B cell (primary cell): ENCODE results near the gene UAP1L1. TPM values are rescaled to one million over a fixed set of nuclear protein-coding genes. Genes with fewer than 3 reads are reported as not detected.

Source experiments
- ATAC-seq: fragments of 200-7000 bp; cut with Tn5 transposase; one replicate; pipeline ENCODE4 v1.10.0; 2021; ENCODE audit warnings: low read depth, mild to moderate bottlenecking, moderate number of reproducible peaks, moderate library complexity
- CTCF ChIA-PET: fragments of 350-600 bp; sonication (Branson Sonifier 250); formaldehyde crosslinking; loops from one replicate; lab custom pipeline; 2021; ENCODE audit warnings: antibody characterized with exemption, inconsistent platforms; lab: Charles Lee
- POLR2A ChIA-PET: fragments of 350-600 bp; sonication (Branson Sonifier 250); formaldehyde crosslinking; loops from one replicate; lab custom pipeline; 2021; ENCODE audit warnings: antibody characterized with exemption; lab: Charles Lee
- DNase-seq: peaks from one replicate; pipeline ENCODE4 v3.0.0; 2013
- H2AFZ ChIP-seq: 2 replicates; pipeline ENCODE4 v1.6.1; 2012; ENCODE audit warnings: mild to moderate bottlenecking, low read depth, low read length; ENCODE audit not compliant: insufficient read depth, poor library complexity, severe bottlenecking
- H3K27ac ChIP-seq, 2 donors: 1 replicate in 1 of 2; 2 replicates in 1 of 2; pipeline ENCODE4 v1.5.1; 2012 to 2013; ENCODE audit warnings: low read length in 2 of 2, mild to moderate bottlenecking in 2 of 2, moderate library complexity in 1 of 2
- H3K27me3 ChIP-seq, 4 experiments: fragments of 200-600 bp in 1 of 4; sonication (generic) in 1 of 4; replicated peaks in 1 of 4; 1 replicate in 2 of 4; 2 replicates in 2 of 4; pipeline versions ENCODE4 v1.6.1 to v1.7.0; 2013 to 2016; ENCODE audit warnings: low read length in 3 of 4, mild to moderate bottlenecking in 2 of 4, mixed read lengths in 1 of 4, moderate library complexity in 1 of 4; ENCODE audit not compliant: insufficient read depth in 4 of 4, control insufficient read depth in 3 of 4; ENCODE audit errors: control extremely low read depth in 1 of 4
- H3K36me3 ChIP-seq, 2 experiments: replicated peaks in 1 of 2; 1 replicate in 1 of 2; 2 replicates in 1 of 2; pipeline versions ENCODE4 v1.6.1 to v1.7.1; 2013; ENCODE audit warnings: low read length in 1 of 2; ENCODE audit not compliant: insufficient read depth in 2 of 2, control insufficient read depth in 1 of 2; ENCODE audit errors: control extremely low read depth in 1 of 2, extremely low read depth in 1 of 2
- H3K4me1 ChIP-seq, 2 donors: fragments of 200-600 bp in 1 of 2; sonication (generic) in 1 of 2; 1 replicate in 1 of 2; 2 replicates in 1 of 2; pipeline versions ENCODE4 v1.5.1 to v1.6.1; 2013 to 2017; ENCODE audit warnings: low read length in 2 of 2; ENCODE audit not compliant: control insufficient read depth in 2 of 2, insufficient read depth in 2 of 2
- H3K4me2 ChIP-seq: replicated peaks from 2 replicates; pipeline ENCODE3; 2012; ENCODE audit warnings: mild to moderate bottlenecking, low read depth, low read length; ENCODE audit not compliant: poor library complexity, severe bottlenecking
- H3K4me3 ChIP-seq, 5 experiments: fragments of 200-600 bp in 1 of 5; sonication (generic) in 1 of 5; 1 replicate in 3 of 5; 2 replicates in 2 of 5; pipeline versions ENCODE4 v1.5.1 to v1.7.0; 2011 to 2016; ENCODE audit warnings: low read length in 4 of 5, mild to moderate bottlenecking in 4 of 5, low read depth in 2 of 5, control low read depth in 1 of 5, moderate library complexity in 1 of 5; ENCODE audit not compliant: insufficient read depth in 1 of 5; ENCODE audit errors: control extremely low read depth in 1 of 5, extremely low read depth in 1 of 5
- H3K79me2 ChIP-seq: fragments of 200-600 bp; sonication (generic); one replicate; pipeline ENCODE4 v1.6.0; 2016; ENCODE audit warnings: low read length; ENCODE audit not compliant: control insufficient read depth, insufficient read depth
- H3K9ac ChIP-seq: fragments of 200-600 bp; sonication (generic); 2 replicates; pipeline ENCODE4 v1.6.1; 2017; ENCODE audit warnings: mild to moderate bottlenecking, low read length, moderate library complexity
- H3K9me3 ChIP-seq, 3 donors: one replicate each; pipeline versions ENCODE4 v1.6.1 to v1.7.1; 2013; ENCODE audit warnings: low read length in 2 of 3; ENCODE audit not compliant: control insufficient read depth in 2 of 3, insufficient read depth in 1 of 3; ENCODE audit errors: control extremely low read depth in 1 of 3
- H4K20me1 ChIP-seq: 2 replicates; pipeline ENCODE4 v1.6.0; 2012; ENCODE audit warnings: mild to moderate bottlenecking, low read length; ENCODE audit not compliant: insufficient read depth, control insufficient read depth, poor library complexity, severe bottlenecking
- H3K27ac Mint-ChIP-seq: one replicate; pipeline ENCODE4 v1.8.0; 2021; ENCODE audit warnings: mixed read lengths
- H3K27me3 Mint-ChIP-seq: one replicate; pipeline ENCODE4 v1.8.0; 2021; ENCODE audit warnings: mixed read lengths
- H3K4me1 Mint-ChIP-seq: one replicate; pipeline ENCODE4 v1.8.0; 2021; ENCODE audit warnings: mixed read lengths
- H3K4me3 Mint-ChIP-seq: one replicate; pipeline ENCODE4 v1.8.0; 2021; ENCODE audit warnings: mixed read lengths
- H3K9me3 Mint-ChIP-seq: one replicate; pipeline ENCODE4 v1.8.0; 2022; ENCODE audit warnings: mixed read lengths; ENCODE audit not compliant: insufficient read depth
- EZH2 ChIP-seq: IDR thresholded peaks from 2 replicates; pipeline ENCODE4 v1.6.1; 2012; ENCODE audit warnings: borderline replicate concordance, low read depth, mild to moderate bottlenecking, moderate library complexity, low read length; ENCODE audit not compliant: insufficient read depth, poor library complexity, severe bottlenecking
- WGBS: methylation state at CpG from one replicate; pipeline ENCODE4 v1.1.5; 2013; ENCODE audit warnings: missing lambda C conversion rate; ENCODE audit not compliant: insufficient coverage; 5-methylcytosine and 5-hydroxymethylcytosine counted together
- intact Hi-C: fragments of 100-400 bp; cut with micrococcal nuclease; formaldehyde crosslinking; loops from one replicate; pipeline ENCODE4 v1.10.0; 2022
- polyA plus RNA-seq: library from polyadenylated mRNA; depleted of rRNA; stranded (reverse); fragments of >200 nt; gene quantifications from 2 replicates; pipeline ENCODE4 v1.2.3, GENCODE V29; 2012
- total RNA-seq, 2 donors: library from RNA; stranded (reverse); fragments of 120-200 nt in 1 of 2; gene quantifications; 1 replicate in 1 of 2; 2 replicates in 1 of 2; pipeline versions ENCODE4 v1.2.3 to v1.2.4, GENCODE V29; 2013 to 2022
- TF ChIP-seq, protein P1 (sequence below): fragments of 200-600 bp; IDR thresholded peaks from one replicate; pipeline ENCODE4 v1.8.0; 2022; ENCODE audit warnings: antibody characterized with exemption, mild to moderate bottlenecking

The UAP1L1 gene
- total and polyA plus RNA-seq, 2 donors (not counting 1 experiment from before 2014, with no cell fraction given), result 29.1 to 47.6 TPM

DNA sequence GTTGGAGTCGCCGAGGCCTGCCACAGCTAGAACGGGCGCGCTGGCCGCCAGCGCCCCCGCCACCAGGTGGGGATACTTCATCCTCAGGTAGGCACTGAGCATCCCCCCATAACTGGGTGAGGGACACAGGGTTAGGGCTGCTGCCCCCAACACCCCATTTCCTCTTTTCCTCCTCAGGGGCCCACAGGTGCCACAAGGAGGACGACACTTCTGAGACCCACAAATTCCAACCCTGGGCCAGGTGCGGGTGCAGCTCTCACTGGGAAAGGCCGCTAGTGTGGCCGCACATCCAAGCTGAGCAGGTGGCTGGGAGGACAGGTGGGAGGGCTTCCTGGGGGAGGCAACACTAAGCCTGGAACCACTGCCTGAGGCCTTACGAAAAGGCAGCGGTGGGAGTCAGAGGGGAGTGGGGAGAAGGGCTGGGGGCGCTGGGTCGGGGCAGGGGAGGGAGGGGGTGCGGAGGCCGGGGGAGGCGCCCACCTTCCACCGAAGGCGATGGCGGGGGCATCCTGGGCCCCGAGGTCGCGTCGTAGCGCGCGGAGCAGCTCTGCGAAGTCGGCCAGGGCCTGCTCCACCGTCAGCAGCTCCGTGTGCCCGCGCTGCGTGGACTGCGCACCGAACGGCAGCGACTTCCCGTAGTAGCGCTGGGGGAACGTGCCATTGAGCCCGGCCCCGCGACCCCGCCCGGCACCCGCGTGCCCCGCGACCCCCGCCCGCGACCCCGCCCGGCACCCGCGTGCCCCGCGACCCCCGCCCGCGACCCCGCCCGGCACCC lies 36.3 kb downstream of the UAP1L1 start:
- no peak overlapping the region for H2AFZ ChIP-seq
- no peak overlapping the region for H3K27ac ChIP-seq
- intact Hi-C loops, result loop anchor here (2.0 kb wide), 1 partner anchor 27 kb away; the partner anchor contains the start of gene MAN1B1
- Mint-ChIP-seq H3K9me3 (no peaks in the 10 kb centered on the region), H3K27me3 (no peaks in the 10 kb centered on the region), H3K4me3 (peak overlapping the region; percentile 81), H3K4me1 (peaks cover 10% of the 10 kb centered on the region), H3K27ac (no peak overlapping the region)
- DNase-seq (peak; percentile 52), ATAC-seq (peak; percentile 19)
- peaks cover 9 to 18% of the 10 kb centered on the region in 2 donors for H3K4me1 ChIP-seq
- H3K9ac ChIP-seq, result no peak overlapping the region
- WGBS, result 29% methylated on average over 60 of the region's 66 CpGs
- H3K9me3 ChIP-seq, result no peaks in the 10 kb centered on the region
- peaks cover 14% of the 10 kb centered on the region for H3K79me2 ChIP-seq
- H3K4me3 ChIP-seq, result peak overlapping the region in 1 of 5 experiments; percentile 32
- H3K4me2 ChIP-seq, result peak overlapping the region; percentile 100
- H4K20me1 ChIP-seq, result peaks cover 9% of the 10 kb centered on the region
- H3K27me3 ChIP-seq, result no peaks in the 10 kb centered on the region
- TF ChIP-seq, protein P1, sequence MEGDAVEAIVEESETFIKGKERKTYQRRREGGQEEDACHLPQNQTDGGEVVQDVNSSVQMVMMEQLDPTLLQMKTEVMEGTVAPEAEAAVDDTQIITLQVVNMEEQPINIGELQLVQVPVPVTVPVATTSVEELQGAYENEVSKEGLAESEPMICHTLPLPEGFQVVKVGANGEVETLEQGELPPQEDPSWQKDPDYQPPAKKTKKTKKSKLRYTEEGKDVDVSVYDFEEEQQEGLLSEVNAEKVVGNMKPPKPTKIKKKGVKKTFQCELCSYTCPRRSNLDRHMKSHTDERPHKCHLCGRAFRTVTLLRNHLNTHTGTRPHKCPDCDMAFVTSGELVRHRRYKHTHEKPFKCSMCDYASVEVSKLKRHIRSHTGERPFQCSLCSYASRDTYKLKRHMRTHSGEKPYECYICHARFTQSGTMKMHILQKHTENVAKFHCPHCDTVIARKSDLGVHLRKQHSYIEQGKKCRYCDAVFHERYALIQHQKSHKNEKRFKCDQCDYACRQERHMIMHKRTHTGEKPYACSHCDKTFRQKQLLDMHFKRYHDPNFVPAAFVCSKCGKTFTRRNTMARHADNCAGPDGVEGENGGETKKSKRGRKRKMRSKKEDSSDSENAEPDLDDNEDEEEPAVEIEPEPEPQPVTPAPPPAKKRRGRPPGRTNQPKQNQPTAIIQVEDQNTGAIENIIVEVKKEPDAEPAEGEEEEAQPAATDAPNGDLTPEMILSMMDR, result no peak
- TF ChIP-seq EZH2, result no peak
- POLR2A ChIA-PET, result interaction anchor here (0.7 kb wide), 2 partner anchors 107 to 160 kb away, joined by 4 to 6 read pairs; no protein-coding TSS in a partner anchor
- peaks cover 0 to 39% of the 10 kb centered on the region in 2 experiments for H3K36me3 ChIP-seq
- CTCF ChIA-PET, result interaction anchor here (1.1 to 1.3 kb wide), 3 partner anchors 17 to 123 kb away, joined by 3 to 6 read pairs (median 4); no protein-coding TSS in a partner anchor
